ENCODE data around the gene LOXHD1. TPM values are rescaled to one million over a fixed set of nuclear protein-coding genes. Genes with fewer than 3 reads are reported as not detected.

Gene LOXHD1
- total RNA-seq, 1 experiment from 2014 or later = 25.5 TPM

- H3K27ac ChIP-seq (ENCODE audit: low read depth, low read length, poor library complexity, severe bottlenecking) = no peak overlapping the region
- no TSS peak for BruUV-seq (replicated peaks)
- no peak for DNase-seq (ENCODE audit: low spot score)
- intact Hi-C loops (cut with micrococcal nuclease; ENCODE audit: unreplicated experiment) = no loop called here
- no peaks in the 10 kb centered on the region for H3K27me3 ChIP-seq (replicated peaks; ENCODE audit: insufficient read depth, low read depth, low read length, poor library complexity)
- H3K36me3 ChIP-seq (ENCODE audit: insufficient read depth, low read length, poor library complexity, severe bottlenecking) = no peaks in the 10 kb centered on the region
- H3K4me3 ChIP-seq (ENCODE audit: low read depth, low read length, poor library complexity, severe bottlenecking) = no peak overlapping the region
- ChIA-PET CTCF (no interaction called here), POLR2A (ENCODE audit: low non-redundant PET) (no interaction called here)
- TF ChIP-seq EZH2 (IDR thresholded peaks at IDR 0.05; ENCODE audit: borderline replicate concordance, low read depth, low read length, poor library complexity, severe bottlenecking) = no peak
- TF ChIP-seq CTCF (conservative IDR thresholded peaks at IDR 0.05; ENCODE audit: low read depth, low read length) = no peak
- H3K4me1 ChIP-seq (ENCODE audit: insufficient read depth, low read length, poor library complexity, severe bottlenecking) = no peaks in the 10 kb centered on the region
- no peaks in the 10 kb centered on the region for H3K9me3 ChIP-seq (ENCODE audit: low read depth, low read length, poor library complexity, severe bottlenecking)
Observed at GRCh38 chr18:46688853-46689525, 32.0 kb upstream of the LOXHD1 start.

GRCh38 chr18:46686186-46686585 is 29.2 kb upstream of the LOXHD1 start:
- H3K27me3 ChIP-seq (replicated peaks; ENCODE audit: insufficient read depth, low read depth, low read length, poor library complexity) = no peaks in the 10 kb centered on the region
- H3K4me3 ChIP-seq (ENCODE audit: low read depth, low read length, poor library complexity, severe bottlenecking) = no peak overlapping the region
- no peaks in the 10 kb centered on the region for H3K36me3 ChIP-seq (ENCODE audit: insufficient read depth, low read length, poor library complexity, severe bottlenecking)
- TF ChIP-seq EZH2 (IDR thresholded peaks at IDR 0.05; ENCODE audit: borderline replicate concordance, low read depth, low read length, poor library complexity, severe bottlenecking) = no peak
- TF ChIP-seq CTCF (conservative IDR thresholded peaks at IDR 0.05; ENCODE audit: low read depth, low read length) = no peak
- ChIA-PET CTCF (no interaction called here), POLR2A (ENCODE audit: low non-redundant PET) (no interaction called here)
- no TSS peak for BruUV-seq (replicated peaks)
- DNase-seq (ENCODE audit: low spot score) = no peak
- no peaks in the 10 kb centered on the region for H3K4me1 ChIP-seq (ENCODE audit: insufficient read depth, low read length, poor library complexity, severe bottlenecking)
- H3K27ac ChIP-seq (ENCODE audit: low read depth, low read length, poor library complexity, severe bottlenecking) = no peak overlapping the region
- no peaks in the 10 kb centered on the region for H3K9me3 ChIP-seq (ENCODE audit: low read depth, low read length, poor library complexity, severe bottlenecking)
- intact Hi-C loops (cut with micrococcal nuclease; ENCODE audit: unreplicated experiment) = no loop called here

- Histone ChIP-seq H3K9me3 (ENCODE audit: low read depth, low read length, poor library complexity, severe bottlenecking) (no peaks in the 10 kb centered on the region), H3K4me1 (ENCODE audit: insufficient read depth, low read length, poor library complexity, severe bottlenecking) (no peaks in the 10 kb centered on the region), H3K36me3 (ENCODE audit: insufficient read depth, low read length, poor library complexity, severe bottlenecking) (no peaks in the 10 kb centered on the region), H3K4me3 (ENCODE audit: low read depth, low read length, poor library complexity, severe bottlenecking) (no peak overlapping the region), H3K27ac (ENCODE audit: low read depth, low read length, poor library complexity, severe bottlenecking) (no peak overlapping the region), H3K27me3 (replicated peaks; ENCODE audit: insufficient read depth, low read depth, low read length, poor library complexity) (no peaks in the 10 kb centered on the region)
- no peak for TF ChIP-seq EZH2 (IDR thresholded peaks at IDR 0.05; ENCODE audit: borderline replicate concordance, low read depth, low read length, poor library complexity, severe bottlenecking)
- no peak for TF ChIP-seq CTCF (conservative IDR thresholded peaks at IDR 0.05; ENCODE audit: low read depth, low read length)
- no TSS peak for BruUV-seq (replicated peaks)
- intact Hi-C loops (cut with micrococcal nuclease; ENCODE audit: unreplicated experiment) = no loop called here
- ChIA-PET POLR2A (ENCODE audit: low non-redundant PET) (no interaction called here), CTCF (no interaction called here)
- no peak for DNase-seq (ENCODE audit: low spot score)
Observed at GRCh38 chr18:46683252-46683651, 26.2 kb upstream of the LOXHD1 start.
